Erythroblast (primary cell): ENCODE data around the gene ZNF41.

Source experiments
- GATA1 ChIP-seq: IDR thresholded peaks from 2 replicates; pipeline ENCODE4 v1.6.1; 2011; ENCODE audit warnings: low read depth, mild to moderate bottlenecking, control low read depth, low read length, moderate library complexity
- POLR2A ChIP-seq: IDR thresholded peaks from 2 replicates; pipeline ENCODE4 v1.6.1; 2011; ENCODE audit warnings: mild to moderate bottlenecking, low read length

GRCh38 chrX:47452112-47452511 is 30.9 kb downstream of the ZNF41 start:
- no peak for TF ChIP-seq POLR2A
- no peak for TF ChIP-seq GATA1
